Common myeloid progenitor, CD34-positive (primary cell): ENCODE measurements around the gene RGS11.

Experiments
- CTCF ChIA-PET: fragments of 350-600 bp; sonication (Branson Sonifier 250); formaldehyde crosslinking; loops from one replicate; lab custom pipeline; 2021; ENCODE audit warnings: antibody characterized with exemption; lab: Charles Lee
- POLR2A ChIA-PET: fragments of 350-600 bp; sonication (Branson Sonifier 250); formaldehyde crosslinking; loops from one replicate; lab custom pipeline; 2021; ENCODE audit warnings: antibody characterized with exemption; lab: Charles Lee
- DNase-seq, 3 donors: peaks; one replicate each; pipeline versions ENCODE4 v3.0.0 to v3.0.0-alpha.2; 2013
- H3K27ac ChIP-seq, 2 experiments: 1 replicate in 1 of 2; 2 replicates in 1 of 2; pipeline ENCODE4 v1.7.0; 2013; ENCODE audit warnings: inconsistent platforms in 2 of 2, low read length in 2 of 2, mild to moderate bottlenecking in 2 of 2, low read depth in 1 of 2, moderate library complexity in 1 of 2; ENCODE audit not compliant: severe bottlenecking in 2 of 2, insufficient read depth in 1 of 2, poor library complexity in 1 of 2
- H3K27me3 ChIP-seq, 5 experiments: replicated peaks in 2 of 5; 1 replicate in 3 of 5; 2 replicates in 2 of 5; pipeline versions ENCODE4 v1.6.1 to v1.7.0; 2013; ENCODE audit warnings: low read length in 4 of 5, mild to moderate bottlenecking in 2 of 5, moderate library complexity in 2 of 5, inconsistent platforms in 1 of 5; ENCODE audit not compliant: insufficient read depth in 5 of 5, control insufficient read depth in 4 of 5
- H3K36me3 ChIP-seq, 4 experiments: 1 replicate in 2 of 4; 2 replicates in 2 of 4; pipeline versions ENCODE4 v1.6.1 to v1.7.0; 2013; ENCODE audit warnings: low read length in 3 of 4, control low read depth in 1 of 4, mild to moderate bottlenecking in 1 of 4; ENCODE audit not compliant: control insufficient read depth in 4 of 4, insufficient read depth in 4 of 4
- H3K4me1 ChIP-seq, 4 experiments: 1 replicate in 3 of 4; 2 replicates in 1 of 4; pipeline versions ENCODE4 v1.6.1 to v1.7.1; 2013; ENCODE audit warnings: low read length in 3 of 4, mild to moderate bottlenecking in 3 of 4, control low read depth in 1 of 4, inconsistent platforms in 1 of 4, moderate library complexity in 1 of 4; ENCODE audit not compliant: control insufficient read depth in 4 of 4, insufficient read depth in 4 of 4; ENCODE audit errors: control extremely low read depth in 1 of 4
- H3K4me3 ChIP-seq, 7 experiments: 1 replicate in 4 of 7; 2 replicates in 3 of 7; pipeline versions ENCODE4 v1.5.1 to v1.7.0; 2013; ENCODE audit warnings: mild to moderate bottlenecking in 7 of 7, low read length in 6 of 7, moderate library complexity in 6 of 7, inconsistent platforms in 2 of 7, low read depth in 2 of 7, control low read depth in 1 of 7; ENCODE audit not compliant: insufficient read depth in 4 of 7, control insufficient read depth in 1 of 7; ENCODE audit errors: extremely low read depth in 1 of 7
- H3K9me3 ChIP-seq, 5 experiments: 1 replicate in 4 of 5; 2 replicates in 1 of 5; pipeline versions ENCODE4 v1.6.1 to v1.7.1; 2013; ENCODE audit warnings: low read length in 4 of 5, mild to moderate bottlenecking in 2 of 5, inconsistent platforms in 1 of 5, low read depth in 1 of 5, moderate library complexity in 1 of 5; ENCODE audit not compliant: control insufficient read depth in 4 of 5, insufficient read depth in 2 of 5; ENCODE audit errors: control extremely low read depth in 1 of 5
- WGBS: methylation state at CpG from one replicate; pipeline ENCODE4 v1.1.5; 2013; ENCODE audit not compliant: insufficient coverage; 5-methylcytosine and 5-hydroxymethylcytosine counted together

RGS11 gene

GRCh38 chr16:285146-286055 lies 9.7 kb upstream of the RGS11 start:
- H3K4me1 ChIP-seq = peaks cover 0 to 8% (median 6%) of the 10 kb centered on the region in 4 experiments
- WGBS = 94% methylated on average over 28 of the region's 48 CpGs
- CTCF ChIA-PET = no interaction called here
- peaks cover 3 to 40% (median 31%) of the 10 kb centered on the region in 4 experiments for H3K36me3 ChIP-seq
- peaks cover 0 to 3% (median 0%) of the 10 kb centered on the region in 5 experiments for H3K9me3 ChIP-seq
- DNase-seq = peak in 2 of 3 donors; percentile 33 to 34
- H3K27me3 ChIP-seq = peaks cover 0 to 17% (median 0%) of the 10 kb centered on the region in 5 experiments
- H3K4me3 ChIP-seq = no peak overlapping the region
- H3K27ac ChIP-seq = no peak overlapping the region
- POLR2A ChIA-PET = no interaction called here

- H3K4me1 ChIP-seq = peaks cover 0 to 16% (median 11%) of the 10 kb centered on the region in 4 experiments
- no peak for DNase-seq
- peaks cover 0 to 24% (median 0%) of the 10 kb centered on the region in 5 experiments for H3K27me3 ChIP-seq
- no peak overlapping the region for H3K4me3 ChIP-seq
- 95% methylated on average over 45 of the region's 52 CpGs for WGBS
- peaks cover 0 to 3% (median 0%) of the 10 kb centered on the region in 5 experiments for H3K9me3 ChIP-seq
- peaks cover 0 to 30% (median 24%) of the 10 kb centered on the region in 4 experiments for H3K36me3 ChIP-seq
- no peak overlapping the region for H3K27ac ChIP-seq
- POLR2A ChIA-PET = interaction anchor here (0.5 kb wide), 1 partner anchor 44 kb away, joined by 6 read pairs; no protein-coding TSS in a partner anchor
- CTCF ChIA-PET = no interaction called here
These were observed 8.7 kb upstream of the RGS11 start for GRCh38 chr16:284204-285120.

GRCh38 chr16:283033-283805 lies 7.5 kb upstream of the RGS11 start, which contains the start of gene PDIA2:
PDIA2 (plus strand) TSS chr16:283164; CDS start chr16:283170, 6 bp downstream.
- POLR2A ChIA-PET = interaction anchor here (0.5 kb wide), 1 partner anchor 9 kb away, joined by 4 read pairs; no protein-coding TSS in a partner anchor
- CTCF ChIA-PET = no interaction called here
- H3K27me3 ChIP-seq = peaks cover 0 to 26% (median 0%) of the 10 kb centered on the region in 5 experiments
- H3K36me3 ChIP-seq = peaks cover 0 to 20% (median 17%) of the 10 kb centered on the region in 4 experiments
- peak in 2 of 3 donors; percentile 45 to 60 for DNase-seq
- H3K9me3 ChIP-seq = peaks cover 0 to 3% (median 0%) of the 10 kb centered on the region in 5 experiments
- H3K27ac ChIP-seq = no peak within 1 kb of the TSS
- no peak within 1 kb of the TSS for H3K4me3 ChIP-seq
- WGBS = 84% methylated on average over 16 of the region's 25 CpGs
- H3K4me1 ChIP-seq = peaks cover 0 to 25% (median 16%) of the 10 kb centered on the region in 4 experiments

- ChIA-PET POLR2A (no interaction called here), CTCF (interaction anchor here (1.3 kb wide), 1 partner anchor 27 kb away, joined by 3 read pairs; no protein-coding TSS in a partner anchor)
- DNase-seq = no peak
- Histone ChIP-seq H3K9me3 (peaks cover 0 to 3% (median 0%) of the 10 kb centered on the region in 5 experiments), H3K27me3 (peaks cover 0 to 26% (median 0%) of the 10 kb centered on the region in 5 experiments), H3K36me3 (peaks cover 0 to 13% (median 10%) of the 10 kb centered on the region in 4 experiments), H3K27ac (no peak overlapping the region), H3K4me3 (no peak overlapping the region), H3K4me1 (peaks cover 0 to 25% (median 16%) of the 10 kb centered on the region in 4 experiments)
- WGBS = 94% methylated on average over 15 of the region's 22 CpGs
These were observed 6.7 kb upstream of the RGS11 start for GRCh38 chr16:282491-282890.

GRCh38 chr16:281660-282255 lies 6.0 kb upstream of the RGS11 start:
- no peak overlapping the region for H3K27ac ChIP-seq
- 78% methylated on average over 16 of the region's 25 CpGs for WGBS
- H3K27me3 ChIP-seq = peaks cover 0 to 27% (median 0%) of the 10 kb centered on the region in 5 experiments
- peaks cover 0 to 7% (median 6%) of the 10 kb centered on the region in 4 experiments for H3K36me3 ChIP-seq
- CTCF ChIA-PET = interaction anchor here (1.3 kb wide), 1 partner anchor 28 kb away, joined by 3 read pairs; no protein-coding TSS in a partner anchor
- H3K9me3 ChIP-seq = peaks cover 0 to 3% (median 0%) of the 10 kb centered on the region in 5 experiments
- DNase-seq = no peak
- POLR2A ChIA-PET = no interaction called here
- H3K4me1 ChIP-seq = peaks cover 0 to 25% (median 16%) of the 10 kb centered on the region in 4 experiments
- peak overlapping the region in 1 of 7 experiments; percentile 6 for H3K4me3 ChIP-seq
